Naive thymus-derived CD4-positive, alpha-beta T cell (primary cell): Measurements from ENCODE around the gene AEN. TPM values are rescaled to one million over a fixed set of nuclear protein-coding genes. Genes with fewer than 3 reads are reported as not detected.
"Not testable (repeated sequence)": the region's sequence is repeated elsewhere in the genome, so short reads cannot be mapped to it uniquely, and the experiment has no call there.

ENCODE experiments used
- ATAC-seq: fragments of 150-1000 bp; cut with Tn5 transposase; 2 replicates; pipeline ENCODE4 v1.10.0; 2021; ENCODE audit warnings: mild to moderate bottlenecking, moderate library complexity
- CTCF ChIA-PET: fragments of 350-600 bp; sonication (Branson Sonifier 250); formaldehyde crosslinking; loops from one replicate; lab custom pipeline; 2021; ENCODE audit warnings: antibody characterized with exemption; lab: Charles Lee
- POLR2A ChIA-PET: fragments of 350-600 bp; sonication (Branson Sonifier 250); formaldehyde crosslinking; loops from one replicate; lab custom pipeline; 2021; ENCODE audit warnings: antibody characterized with exemption, inconsistent platforms; lab: Charles Lee
- DNase-seq, 9 donors: peaks; one replicate each; pipeline versions ENCODE4 v3.0.0 to v3.0.0-alpha.2; 2020 to 2022; ENCODE audit warnings: mixed read lengths in 1 of 9
- H3K27ac ChIP-seq: one replicate; pipeline ENCODE4 v1.7.0; 2013; ENCODE audit warnings: mild to moderate bottlenecking, low read depth, low read length, moderate library complexity
- H3K27me3 ChIP-seq, 2 donors: one replicate each; pipeline ENCODE4 v1.7.0; 2013; ENCODE audit warnings: low read length in 2 of 2, mild to moderate bottlenecking in 2 of 2, moderate library complexity in 2 of 2; ENCODE audit not compliant: control insufficient read depth in 2 of 2, insufficient read depth in 2 of 2
- H3K36me3 ChIP-seq, 3 experiments: 1 replicate in 2 of 3; 2 replicates in 1 of 3; pipeline ENCODE4 v1.7.0; 2013; ENCODE audit warnings: low read length in 3 of 3, mild to moderate bottlenecking in 3 of 3, moderate library complexity in 1 of 3; ENCODE audit not compliant: insufficient read depth in 3 of 3, control insufficient read depth in 2 of 3
- H3K4me1 ChIP-seq, 2 donors: one replicate each; pipeline ENCODE4 v1.7.0; 2013; ENCODE audit warnings: low read length in 2 of 2, mild to moderate bottlenecking in 2 of 2, moderate library complexity in 1 of 2; ENCODE audit not compliant: control insufficient read depth in 2 of 2, insufficient read depth in 2 of 2
- H3K4me3 ChIP-seq: 2 replicates; pipeline ENCODE4 v1.7.0; 2013; ENCODE audit warnings: mild to moderate bottlenecking, low read length
- H3K9me3 ChIP-seq, 3 experiments: 1 replicate in 2 of 3; 2 replicates in 1 of 3; pipeline ENCODE4 v1.7.0; 2013; ENCODE audit warnings: low read length in 3 of 3; ENCODE audit not compliant: control insufficient read depth in 2 of 3
- H3K27ac Mint-ChIP-seq, 9 donors: one replicate each; pipeline ENCODE4 v1.8.0; 2020 to 2022; ENCODE audit warnings: mixed read lengths in 9 of 9, mild to moderate bottlenecking in 8 of 9, moderate library complexity in 5 of 9, inconsistent platforms in 2 of 9
- H3K27me3 Mint-ChIP-seq, 5 donors: one replicate each; pipeline ENCODE4 v1.8.0; 2021 to 2022; ENCODE audit warnings: mixed read lengths in 5 of 5, mild to moderate bottlenecking in 1 of 5
- H3K36me3 Mint-ChIP-seq, 5 donors: one replicate each; pipeline ENCODE4 v1.8.0; 2020 to 2022; ENCODE audit warnings: mixed read lengths in 5 of 5, mild to moderate bottlenecking in 3 of 5, inconsistent platforms in 1 of 5
- H3K4me1 Mint-ChIP-seq, 7 donors: one replicate each; pipeline ENCODE4 v1.8.0; 2020 to 2022; ENCODE audit warnings: mixed read lengths in 7 of 7, mild to moderate bottlenecking in 3 of 7, inconsistent platforms in 1 of 7
- H3K4me3 Mint-ChIP-seq, 10 donors: one replicate each; pipeline ENCODE4 v1.8.0; 2020 to 2022; ENCODE audit warnings: mild to moderate bottlenecking in 10 of 10, mixed read lengths in 10 of 10, moderate library complexity in 6 of 10, inconsistent platforms in 2 of 10
- H3K9me3 Mint-ChIP-seq, 11 donors: one replicate each; pipeline ENCODE4 v1.8.0; 2020 to 2022; ENCODE audit warnings: mixed read lengths in 11 of 11, mild to moderate bottlenecking in 4 of 11, inconsistent platforms in 1 of 11, moderate library complexity in 1 of 11
- intact Hi-C, 2 donors: fragments of 100-400 bp; cut with micrococcal nuclease; formaldehyde crosslinking; loops; one replicate each; pipeline ENCODE4 v1.15.1; 2023
- polyA plus RNA-seq, 2 donors: library from polyadenylated mRNA; unstranded; fragments of 300-500 nt; fragmentation: Illumina TruSeq; gene quantifications; one replicate each; pipeline ENCODE4 v1.2.3, GENCODE V29; 2021
- total RNA-seq, 6 experiments: library from RNA in 5 of 6; stranded (reverse) in 5 of 6; gene quantifications; 1 replicate in 5 of 6; 2 replicates in 1 of 6; pipeline ENCODE4 v1.2.3 and lab custom pipeline; 2021 to 2026

The AEN gene
- total and polyA plus RNA-seq, 7 experiments from 2014 or later = 20.2 to 52.1 (median 31.7) TPM

DNA sequence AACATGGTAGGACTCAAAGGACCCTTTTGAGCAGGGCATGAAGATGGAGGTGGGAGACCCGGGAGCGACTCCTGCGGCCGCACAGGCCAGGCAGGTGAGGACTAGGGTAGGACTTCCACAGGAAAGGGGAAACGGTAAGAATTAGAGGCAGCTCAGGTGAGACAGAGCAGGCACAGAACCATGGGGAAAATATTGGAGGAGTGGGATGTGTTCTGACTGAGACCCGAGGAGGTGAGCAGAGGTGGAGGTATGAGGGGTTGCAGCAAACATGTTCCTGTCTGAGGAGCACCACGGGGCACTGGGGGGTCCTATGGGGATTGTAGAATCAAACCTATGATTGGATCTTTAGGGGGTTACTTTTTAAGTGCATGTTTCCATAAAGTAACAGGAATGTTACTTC is 16.3 kb downstream of the AEN start:
- Histone ChIP-seq H3K27me3 (no peaks in the 10 kb centered on the region), H3K36me3 (peaks cover 0 to 6% (median 3%) of the 10 kb centered on the region in 3 experiments), H3K4me1 (peaks cover 78 to 84% of the 10 kb centered on the region in 2 donors), H3K4me3 (peak overlapping the region; percentile 59), H3K9me3 (no peaks in the 10 kb centered on the region), H3K27ac (peak overlapping the region; percentile 99)
- ATAC-seq (no peak), DNase-seq (no peak)
- ChIA-PET CTCF (interaction anchor here (1.9 to 3.5 kb wide), 3 partner anchors 12 to 23 kb away, joined by 10 to 16 read pairs (median 10); no protein-coding TSS in a partner anchor), POLR2A (interaction anchor here (1.4 kb wide), 1 partner anchor 70 kb away, joined by 3 read pairs; no protein-coding TSS in a partner anchor)
- peaks cover 0 to 4% (median 0%) of the 10 kb centered on the region in 11 donors for H3K9me3 Mint-ChIP-seq
- H3K4me3 Mint-ChIP-seq = peak overlapping the region; percentile 83 to 99 (median 94)
- intact Hi-C loops = no loop called here
- peaks cover 0 to 2% (median 0%) of the 10 kb centered on the region in 5 donors for H3K27me3 Mint-ChIP-seq
- H3K27ac Mint-ChIP-seq = peak overlapping the region; percentile 96 to 100 (median 98)
- H3K4me1 Mint-ChIP-seq = peaks cover 60 to 92% (median 84%) of the 10 kb centered on the region in 7 donors
- H3K36me3 Mint-ChIP-seq = peaks cover 0 to 37% (median 30%) of the 10 kb centered on the region in 5 donors

DNA sequence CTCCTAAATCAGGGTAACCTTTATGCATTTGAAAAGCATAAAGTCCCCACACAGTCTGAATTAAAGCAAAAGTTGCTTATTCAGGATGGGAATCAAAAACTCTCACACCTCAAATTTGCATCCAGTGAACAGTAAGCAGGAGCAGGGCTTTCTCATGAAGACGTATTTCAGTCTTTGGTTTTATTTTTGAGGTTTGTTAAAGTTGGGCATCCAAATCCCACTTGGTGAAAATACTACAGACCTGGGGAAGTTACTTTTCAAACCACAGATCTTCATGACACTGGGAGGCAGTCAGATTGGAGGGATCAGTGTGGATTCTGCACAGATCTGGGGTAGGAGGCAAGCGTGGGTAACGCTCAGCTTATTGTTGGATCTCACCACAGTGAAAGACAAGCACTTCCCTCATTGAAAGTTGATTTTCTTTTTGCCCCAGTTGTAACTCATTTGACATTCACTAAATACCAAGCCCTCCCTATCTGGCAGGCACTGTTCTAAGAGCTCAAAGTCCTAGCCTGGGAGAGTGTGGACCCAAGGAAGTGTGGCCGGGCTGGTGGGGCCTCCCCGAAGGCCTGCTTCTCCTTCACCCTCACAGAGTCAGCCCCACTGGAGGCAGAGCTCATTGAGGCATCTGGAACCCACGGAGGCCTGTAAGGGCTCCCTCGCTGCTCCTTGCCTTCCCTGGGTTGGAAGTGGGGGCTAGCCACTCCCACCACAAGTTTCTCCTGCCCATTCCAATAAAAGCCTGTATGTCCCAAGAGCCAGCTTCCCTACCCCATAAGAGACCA is 16.9 kb downstream of the AEN start:
- peaks cover 0 to 2% (median 0%) of the 10 kb centered on the region in 5 donors for H3K27me3 Mint-ChIP-seq
- H3K36me3 Mint-ChIP-seq = peaks cover 0 to 40% (median 25%) of the 10 kb centered on the region in 5 donors
- Histone ChIP-seq H3K9me3 (no peaks in the 10 kb centered on the region), H3K27ac (peak overlapping the region; percentile 99), H3K36me3 (peaks cover 0 to 9% (median 3%) of the 10 kb centered on the region in 3 experiments), H3K27me3 (no peaks in the 10 kb centered on the region), H3K4me1 (peaks cover 80 to 83% of the 10 kb centered on the region in 2 donors), H3K4me3 (peak overlapping the region; percentile 59)
- intact Hi-C loops = loop anchor here (1.0 kb wide), 6 partner anchors 11 to 171 kb away; partner anchors contain the start of genes DET1 (in 2 of the 2), MRPL46 (in 2 of the 2) and MRPS11 (in 2 of the 2)
- peak overlapping the region; percentile 83 to 99 (median 94) for H3K4me3 Mint-ChIP-seq
- ATAC-seq (no peak), DNase-seq (peak in 1 of 9 donors; percentile 33)
- peaks cover 0 to 4% (median 0%) of the 10 kb centered on the region in 11 donors for H3K9me3 Mint-ChIP-seq
- ChIA-PET POLR2A (interaction anchor here (0.8 to 1.4 kb wide), 6 partner anchors 25 to 450 kb away, joined by 3 to 11 read pairs (median 4); partner anchors contain the start of genes ABHD2, MRPL46 and MRPS11), CTCF (interaction anchor here (0.6 to 1.9 kb wide), 7 partner anchors 8 to 267 kb away, joined by 3 to 10 read pairs (median 5); no protein-coding TSS in a partner anchor)
- H3K4me1 Mint-ChIP-seq = peaks cover 59 to 89% (median 82%) of the 10 kb centered on the region in 7 donors
- peak overlapping the region; percentile 96 to 100 (median 98) for H3K27ac Mint-ChIP-seq

DNA sequence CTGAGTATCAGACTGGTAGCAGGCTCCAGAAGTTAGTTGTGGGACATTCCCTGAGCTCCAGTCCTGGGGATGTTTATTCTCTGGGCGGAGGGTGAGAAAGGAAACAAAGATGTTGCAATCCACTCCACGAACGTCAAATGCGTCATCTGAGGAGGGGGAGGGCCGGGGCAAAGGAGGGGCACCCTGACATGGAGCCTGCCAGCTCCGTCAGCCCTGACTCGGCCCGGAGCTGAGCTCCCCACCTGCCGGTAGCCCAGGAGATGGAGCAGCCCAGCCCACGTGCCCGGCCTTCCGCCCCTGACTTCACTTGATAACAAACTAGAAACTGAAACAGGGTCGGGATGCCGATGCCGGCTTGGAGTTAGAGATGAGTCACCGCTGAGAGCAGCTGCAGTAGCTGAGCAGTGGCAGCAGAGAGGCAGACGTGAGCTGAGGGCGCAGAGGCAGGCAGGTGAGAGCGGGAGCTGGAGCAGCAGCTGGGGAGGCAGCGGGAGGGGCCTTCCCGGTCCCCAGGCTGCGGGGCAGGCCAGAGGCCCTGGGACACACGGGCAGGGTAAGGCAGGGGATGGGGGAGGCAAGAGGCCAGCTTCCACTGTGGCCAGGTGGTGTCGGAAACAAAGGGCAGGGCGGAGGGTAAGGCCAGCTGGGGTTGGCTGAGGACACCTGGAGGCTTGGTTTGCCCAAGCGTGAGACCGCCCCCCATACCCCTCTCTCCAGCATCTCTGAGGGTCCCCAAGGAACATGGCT is 17.7 kb downstream of the AEN start, which contains the start of gene ISG20:
TSS of gene ISG20 (plus strand) at position 391 of the 747 bp plus-strand sequence. CDS start at position 742, 351 bp downstream.
- Histone ChIP-seq H3K36me3 (peaks cover 0 to 9% (median 3%) of the 10 kb centered on the region in 3 experiments), H3K4me3 (peak within 1 kb of the TSS; percentile 70), H3K9me3 (no peaks in the 10 kb centered on the region), H3K4me1 (peaks cover 76 to 81% of the 10 kb centered on the region in 2 donors), H3K27me3 (no peaks in the 10 kb centered on the region), H3K27ac (peak within 1 kb of the TSS; percentile 99)
- peak within 1 kb of the TSS; percentile 96 to 100 (median 99) for H3K27ac Mint-ChIP-seq
- ChIA-PET CTCF (interaction anchor here (0.6 to 1.9 kb wide), 7 partner anchors 8 to 266 kb away, joined by 3 to 10 read pairs (median 5); no protein-coding TSS in a partner anchor), POLR2A (interaction anchor here (0.6 to 1.4 kb wide), 7 partner anchors 26 to 605 kb away, joined by 3 to 11 read pairs (median 3); partner anchors contain the start of genes ABHD2, FANCI, MRPL46 and MRPS11)
- H3K36me3 Mint-ChIP-seq = peaks cover 0 to 35% (median 27%) of the 10 kb centered on the region in 5 donors
- peaks cover 0 to 2% (median 0%) of the 10 kb centered on the region in 5 donors for H3K27me3 Mint-ChIP-seq
- intact Hi-C loops = loop anchor here (1.0 kb wide), 6 partner anchors 11 to 171 kb away; partner anchors contain the start of genes DET1 (in 2 of the 2), MRPL46 (in 2 of the 2) and MRPS11 (in 2 of the 2)
- ATAC-seq (peak; percentile 94), DNase-seq (peak; percentile 84 to 100 (median 99))
- peaks cover 0 to 4% (median 0%) of the 10 kb centered on the region in 11 donors for H3K9me3 Mint-ChIP-seq
- peaks cover 58 to 87% (median 80%) of the 10 kb centered on the region in 7 donors for H3K4me1 Mint-ChIP-seq
- H3K4me3 Mint-ChIP-seq = peak within 1 kb of the TSS; percentile 83 to 99 (median 94)

DNA sequence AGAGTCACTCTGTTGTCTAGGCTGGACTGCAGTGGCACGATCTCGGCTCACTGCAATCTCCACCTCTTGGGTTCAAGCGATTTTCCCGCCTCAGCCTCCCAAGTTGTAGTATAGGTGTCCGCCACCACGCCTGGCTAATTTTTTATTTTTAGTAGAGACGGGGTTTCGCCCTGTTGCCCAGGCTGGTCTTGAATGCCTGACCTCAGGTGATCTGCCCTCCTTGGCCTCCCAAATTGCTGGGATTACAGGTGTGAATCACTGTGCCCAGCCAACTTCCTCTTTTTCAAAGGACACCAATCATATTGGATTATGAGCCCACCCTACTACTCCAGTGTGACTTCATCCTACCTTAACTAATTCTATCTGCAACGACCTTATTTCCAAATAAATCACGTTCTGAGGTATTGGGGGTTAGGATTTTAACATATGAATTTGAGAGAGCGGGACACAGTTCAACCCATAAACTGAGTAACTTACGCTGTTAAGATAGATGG is 20.9 kb downstream of the AEN start:
- peaks cover 0 to 4% (median 0%) of the 10 kb centered on the region in 11 donors for H3K9me3 Mint-ChIP-seq
- H3K27me3 Mint-ChIP-seq = peaks cover 0 to 2% (median 0%) of the 10 kb centered on the region in 5 donors
- no peak overlapping the region for H3K4me3 ChIP-seq
- peak overlapping the region; percentile 60 to 100 (median 90) for H3K27ac Mint-ChIP-seq
- H3K4me1 ChIP-seq = peaks cover 47 to 73% of the 10 kb centered on the region in 2 donors
- intact Hi-C loops = no loop called here
- H3K4me1 Mint-ChIP-seq = peaks cover 61 to 89% (median 71%) of the 10 kb centered on the region in 7 donors
- H3K4me3 Mint-ChIP-seq = peak overlapping the region; percentile 36 to 71 (median 60)
- H3K27ac ChIP-seq = peak overlapping the region; percentile 99
- peaks cover 3 to 22% (median 22%) of the 10 kb centered on the region in 3 experiments for H3K36me3 ChIP-seq
- no peaks in the 10 kb centered on the region for H3K27me3 ChIP-seq
- H3K9me3 ChIP-seq = no peaks in the 10 kb centered on the region
- ChIA-PET CTCF (no interaction called here), POLR2A (no interaction called here)
- DNase-seq = no peak
- ATAC-seq = no peak
- peaks cover 12 to 46% (median 34%) of the 10 kb centered on the region in 5 donors for H3K36me3 Mint-ChIP-seq

DNA sequence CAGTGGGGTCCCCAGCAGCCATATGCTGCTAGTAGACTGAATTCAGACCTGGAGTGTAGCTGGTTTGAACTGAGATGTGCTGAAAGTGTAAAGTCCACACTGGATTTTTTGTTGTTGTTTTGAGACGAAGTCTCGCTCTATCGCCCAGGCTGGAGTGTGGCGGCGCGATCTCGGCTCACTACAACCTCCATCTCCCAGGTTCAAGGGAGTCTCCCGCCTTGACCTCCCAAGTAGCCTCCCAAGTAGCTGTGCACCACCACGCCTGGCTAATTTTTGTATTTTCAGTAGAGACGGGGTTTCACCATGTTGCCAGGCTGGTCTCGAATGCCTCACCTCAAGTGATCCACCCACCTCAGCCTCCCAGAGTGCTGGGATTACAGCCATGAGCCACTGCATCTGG is 21.4 kb downstream of the AEN start:
- ATAC-seq, H3K4me3 ChIP-seq, intact Hi-C loops, H3K27me3 Mint-ChIP-seq, DNase-seq, H3K9me3 ChIP-seq, H3K9me3 Mint-ChIP-seq, H3K27me3 ChIP-seq: not testable (repeated sequence)
- Histone ChIP-seq H3K27ac (peak overlapping the region; percentile 99), H3K4me1 (peaks cover 47 to 73% of the 10 kb centered on the region in 2 donors), H3K36me3 (peaks cover 3 to 22% (median 22%) of the 10 kb centered on the region in 3 experiments)
- H3K4me3 Mint-ChIP-seq = peak overlapping the region; percentile 36 to 71 (median 60)
- H3K4me1 Mint-ChIP-seq = peaks cover 59 to 89% (median 71%) of the 10 kb centered on the region in 7 donors
- POLR2A ChIA-PET = interaction anchor here (0.6 to 1.0 kb wide), 3 partner anchors 12 to 22 kb away, joined by 3 read pairs; no protein-coding TSS in a partner anchor
- peak overlapping the region; percentile 60 to 100 (median 90) for H3K27ac Mint-ChIP-seq
- H3K36me3 Mint-ChIP-seq = peaks cover 12 to 45% (median 34%) of the 10 kb centered on the region in 5 donors
- CTCF ChIA-PET = interaction anchor here (1.4 kb wide), 1 partner anchor 19 kb away, joined by 3 read pairs; no protein-coding TSS in a partner anchor
